GM12878 (cell line): ENCODE data around the gene TBC1D10A. TPM values are rescaled to one million over a fixed set of nuclear protein-coding genes. Genes with fewer than 3 reads are reported as not detected.

Experiments
- ATAC-seq: fragments of 200-7000 bp; cut with Tn5 transposase; 3 replicates; pipeline ENCODE4 v1.9.1; 2020; ENCODE audit warnings: mild to moderate bottlenecking, moderate library complexity
- BruUV-seq: library from RNA; stranded (reverse); fragments of 400-500 nt; replicated peaks from 2 replicates; lab custom pipeline; 2021; lab: Mats Ljungman, UMichigan
- CTCF ChIA-PET: fragments of 300-600 bp; sonication (Branson Sonifier 250); formaldehyde crosslinking; extraction: SDS; loops from one replicate; lab custom pipeline; 2021; ENCODE audit warnings: inconsistent platforms; lab: Yijun Ruan, JAX
- POLR2A ChIA-PET: fragments of 350-600 bp; formaldehyde crosslinking; extraction: SDS; loops from one replicate; lab custom pipeline; 2021; ENCODE audit warnings: inconsistent platforms; lab: Charles Lee
- RAD21 ChIA-PET: fragments of 300-600 bp; sonication (Branson Sonifier 250); formaldehyde crosslinking; loops from one replicate; lab custom pipeline; 2023; ENCODE audit warnings: antibody characterized with exemption; ENCODE audit not compliant: unreplicated experiment; lab: Charles Lee
- SMC1A ChIA-PET: fragments of 300-600 bp; sonication (Branson Sonifier 250); formaldehyde crosslinking; loops from one replicate; lab custom pipeline; 2023; ENCODE audit not compliant: unreplicated experiment, uncharacterized antibody; lab: Charles Lee
- DNase-seq: peaks from one replicate; pipeline ENCODE4 v3.0.0-alpha.2; 2011; ENCODE audit warnings: low read depth, low spot score
- FAIRE-seq: peaks from 3 replicates; lab custom pipeline; 2011; peaks lifted over from hg19 to GRCh38; lab: Jason Lieb, UNC
- H2AFZ ChIP-seq: 2 replicates; pipeline ENCODE4 v1.6.0; 2011; ENCODE audit warnings: low read depth, low read length, control low read depth; ENCODE audit not compliant: control insufficient read depth
- H3K27ac ChIP-seq: 2 replicates; pipeline ENCODE4 v1.5.1; 2011; ENCODE audit warnings: control low read depth; ENCODE audit not compliant: control insufficient read depth, insufficient read depth
- H3K27me3 ChIP-seq, 2 experiments: replicated peaks in 1 of 2; 2 replicates each; pipeline versions ENCODE4 v1.6.0 to v1.6.1; 2011; ENCODE audit warnings: low read length in 1 of 2; ENCODE audit not compliant: control insufficient read depth in 2 of 2, insufficient read depth in 2 of 2
- H3K36me3 ChIP-seq, 2 experiments: 2 replicates each; pipeline ENCODE4 v1.5.1; 2011; ENCODE audit warnings: low read length in 1 of 2; ENCODE audit not compliant: control insufficient read depth in 2 of 2, insufficient read depth in 2 of 2
- H3K4me1 ChIP-seq: 2 replicates; pipeline ENCODE4 v1.6.1; 2011; ENCODE audit warnings: mild to moderate bottlenecking, low read length, moderate library complexity, mixed read lengths; ENCODE audit not compliant: control insufficient read depth, insufficient read depth
- H3K4me2 ChIP-seq: 2 replicates; pipeline ENCODE4 v1.6.0; 2011; ENCODE audit warnings: control low read depth; ENCODE audit not compliant: control insufficient read depth, insufficient read depth
- H3K4me3 ChIP-seq: fragments of 200-600 bp; sonication (generic); 2 replicates; pipeline ENCODE4 v1.5.1; 2016
- H3K79me2 ChIP-seq: 2 replicates; pipeline ENCODE4 v1.6.0; 2011; ENCODE audit warnings: low read length; ENCODE audit not compliant: control insufficient read depth, insufficient read depth
- H3K9ac ChIP-seq: 2 replicates; pipeline ENCODE4 v1.8.0; 2011; ENCODE audit warnings: low read length, control low read depth, mixed read lengths; ENCODE audit not compliant: control insufficient read depth, insufficient read depth
- H3K9me3 ChIP-seq: replicated peaks from 3 replicates; pipeline ENCODE4 v1.5.1; 2011; ENCODE audit warnings: mild to moderate bottlenecking, low read length; ENCODE audit not compliant: control insufficient read depth, insufficient read depth
- H4K20me1 ChIP-seq: 2 replicates; pipeline ENCODE4 v1.6.0; 2011; ENCODE audit not compliant: control insufficient read depth, insufficient read depth
- BACH1 ChIP-seq: fragments of 450-650 bp; IDR thresholded peaks from 2 replicates; pipeline ENCODE4 v1.6.1; 2017; ENCODE audit warnings: mild to moderate bottlenecking, borderline replicate concordance
- CREB1 ChIP-seq: IDR thresholded peaks from 2 replicates; pipeline ENCODE4 v1.6.1; 2012; ENCODE audit warnings: low read depth, mild to moderate bottlenecking, inconsistent platforms
- ELK1 ChIP-seq: IDR thresholded peaks from 2 replicates; pipeline ENCODE4 v1.6.1; 2012; ENCODE audit warnings: low read depth, low read length, improper control_type of control experiment
- ESRRA ChIP-seq: IDR thresholded peaks from 2 replicates; pipeline ENCODE4 v1.6.1; 2012; ENCODE audit warnings: mild to moderate bottlenecking, low read length, improper control_type of control experiment
- HDAC2 ChIP-seq: fragments of 200-600 bp; sonication (generic); IDR thresholded peaks from 2 replicates; pipeline ENCODE4 v1.6.1; 2017
- HDAC6 ChIP-seq: fragments of 200-600 bp; sonication (generic); IDR thresholded peaks from one replicate; pipeline ENCODE4 v1.8.0; 2017; ENCODE audit warnings: antibody characterized with exemption; ENCODE audit not compliant: unreplicated experiment
- HSF1 ChIP-seq: fragments of 150-350 bp; IDR thresholded peaks from 2 replicates; pipeline ENCODE4 v1.6.1; 2014; ENCODE audit warnings: mild to moderate bottlenecking, low read depth, low read length
- IRF3 ChIP-seq: fragments of 450-650 bp; IDR thresholded peaks from 2 replicates; pipeline ENCODE4 v1.6.1; 2014; ENCODE audit warnings: mild to moderate bottlenecking
- IRF4 ChIP-seq: IDR thresholded peaks from 2 replicates; pipeline ENCODE4 v1.6.1; 2011; ENCODE audit warnings: low read depth, low read length
- MTA3 ChIP-seq: IDR thresholded peaks from 2 replicates; pipeline ENCODE4 v1.6.1; 2012; ENCODE audit warnings: low read length, inconsistent platforms, borderline replicate concordance
- MYB ChIP-seq: fragments of 150-350 bp; IDR thresholded peaks from 2 replicates; pipeline ENCODE4 v1.6.1; 2014; ENCODE audit warnings: mild to moderate bottlenecking, low read depth, low read length, borderline replicate concordance
- NFIC ChIP-seq: IDR thresholded peaks from 2 replicates; pipeline ENCODE4 v1.6.1; 2012; ENCODE audit warnings: low read depth, mild to moderate bottlenecking, inconsistent platforms, low read length, moderate library complexity
- NR2C1 ChIP-seq: fragments of 450-650 bp; IDR thresholded peaks from 2 replicates; pipeline ENCODE4 v1.6.1; 2017; ENCODE audit warnings: antibody characterized with exemption, mild to moderate bottlenecking, moderate library complexity
- NR2F1 ChIP-seq: fragments of 450-650 bp; conservative IDR thresholded peaks from 2 replicates; pipeline ENCODE4 v1.6.1; 2017; ENCODE audit warnings: mild to moderate bottlenecking
- PML ChIP-seq: IDR thresholded peaks from 2 replicates; pipeline ENCODE4 v1.6.1; 2012; ENCODE audit warnings: low read length, inconsistent platforms
- POU2F2 ChIP-seq: IDR thresholded peaks from 3 replicates; pipeline ENCODE4 v1.6.1; 2011; ENCODE audit warnings: low read depth, mild to moderate bottlenecking, low read length, borderline replicate concordance
- RUNX3 ChIP-seq: IDR thresholded peaks from 2 replicates; pipeline ENCODE4 v1.6.1; 2012; ENCODE audit warnings: low read length, inconsistent platforms
- SIX5 ChIP-seq: IDR thresholded peaks from 2 replicates; pipeline ENCODE4 v1.6.1; 2011; ENCODE audit warnings: mild to moderate bottlenecking, low read depth, low read length, moderate library complexity; ENCODE audit not compliant: severe bottlenecking
- SMAD1 ChIP-seq: fragments of 450-650 bp; IDR thresholded peaks from 2 replicates; pipeline ENCODE4 v1.6.1; 2018; ENCODE audit warnings: mild to moderate bottlenecking, low read depth; ENCODE audit not compliant: partially characterized antibody
- SUZ12 ChIP-seq: fragments of 200-600 bp; sonication (generic); IDR thresholded peaks from one replicate; pipeline ENCODE4 v1.6.1; 2018; ENCODE audit warnings: antibody characterized with exemption, mild to moderate bottlenecking; ENCODE audit not compliant: unreplicated experiment
- TARDBP ChIP-seq: IDR thresholded peaks from 2 replicates; pipeline ENCODE4 v1.6.1; 2016; ENCODE audit warnings: borderline replicate concordance
- ZNF24 ChIP-seq: fragments of 450-650 bp; IDR thresholded peaks from 2 replicates; pipeline ENCODE4 v1.6.1; 2017; ENCODE audit warnings: antibody characterized with exemption, mild to moderate bottlenecking
- ZZZ3 ChIP-seq: IDR thresholded peaks from 2 replicates; pipeline ENCODE4 v1.6.1; 2011; ENCODE audit warnings: low read depth; ENCODE audit not compliant: control insufficient read depth, insufficient read length
- WGBS: methylation state at CpG from one replicate; pipeline ENCODE4 v1.1.6; 2016; ENCODE audit warnings: low lambda C conversion rate; ENCODE audit not compliant: insufficient replicate concordance, insufficient coverage; ENCODE audit errors: missing lambda C conversion rate; 5-methylcytosine and 5-hydroxymethylcytosine counted together
- in situ Hi-C: fragments of 300-500 bp; cut with MboI; formaldehyde crosslinking; loops from 9 replicates; pipeline ENCODE4 v1.14.3; 2018; ENCODE audit warnings: mixed read lengths
- intact Hi-C: fragments of 100-400 bp; cut with micrococcal nuclease; formaldehyde crosslinking; loops from one replicate; pipeline ENCODE4 v1.14.2; 2022; ENCODE audit not compliant: unreplicated experiment
- polyA plus RNA-seq, 11 experiments: library from polyadenylated mRNA; depleted of rRNA in 4 of 11; unstranded in 6 of 11; stranded (reverse) in 5 of 11; fragments of >200 nt; fragmentation: Nextera tagmentation in 4 of 11; fragmentation: Illumina TruSeq in 1 of 11; extraction: Ambion mirVana in 4 of 11; extraction: Trizol in 1 of 11; gene quantifications; 1 replicate in 1 of 11; 2 replicates in 10 of 11; pipeline versions ENCODE4 v1.2.1 to v1.2.3, GENCODE V29; 2011 to 2016; ENCODE audit warnings: inconsistent platforms in 2 of 11, missing spikeins in 2 of 11, low read depth in 1 of 11
- total RNA-seq, 4 experiments: library from RNA; depleted of rRNA in 3 of 4; stranded (reverse); fragments of >200 nt in 3 of 4; fragmentation: Illumina TruSeq in 1 of 4; extraction: Trizol in 1 of 4; gene quantifications; 2 replicates each; pipeline versions ENCODE4 v1.2.1 to v1.2.3, GENCODE V29; 2013 to 2021

TBC1D10A gene
- total and polyA plus RNA-seq, 10 of the 15 experiments (the other 5 are each of a cell fraction or from before 2014, with no cell fraction given): 0.27 to 25.7 (median 15.3) TPM

- no peak for TF ChIP-seq HSF1
- no peak for TF ChIP-seq NR2F1
- TF ChIP-seq PML: no peak
- TF ChIP-seq ZNF24: no peak
- TF ChIP-seq SMAD1: no peak
- TF ChIP-seq RUNX3: peak; percentile 15; the same call in 1 of the 2 replicates
- no peak for TF ChIP-seq POU2F2
- TF ChIP-seq HDAC2: no peak
- no peak for TF ChIP-seq IRF4
- TF ChIP-seq MTA3: no peak
These were observed 22.1 kb upstream of the TBC1D10A start (continued) for GRCh38 chr22:30348809-30349208.

- Histone ChIP-seq H3K4me1 (peaks cover 13% of the 10 kb centered on the region), H3K9ac (peak overlapping the region; percentile 28; the same call in 1 of the 2 replicates), H3K4me3 (peak overlapping the region; percentile 28; the same call in 1 of the 2 replicates), H2AFZ (no peak overlapping the region), H3K36me3 (peaks cover 26 to 44% of the 10 kb centered on the region in 2 experiments), H3K4me2 (peak overlapping the region; percentile 49), H3K27me3 (no peaks in the 10 kb centered on the region), H4K20me1 (no peaks in the 10 kb centered on the region), H3K9me3 (no peaks in the 10 kb centered on the region), H3K79me2 (peaks cover 50% of the 10 kb centered on the region), H3K27ac (peak overlapping the region; percentile 77)
- ChIA-PET POLR2A (interaction anchor here (0.6 to 5.7 kb wide), 6 partner anchors 20 to 153 kb away, joined by 3 to 27 read pairs (median 5); partner anchors contain the start of gene TBC1D10A), SMC1A (interaction anchor here (1.0 to 2.4 kb wide), 3 partner anchors 12 to 60 kb away, joined by 4 to 8 read pairs (median 4); no protein-coding TSS in a partner anchor), CTCF (interaction anchor here (1.3 to 6.0 kb wide), 3 partner anchors 10 to 85 kb away, joined by 3 to 44 read pairs (median 4); partner anchors contain the start of gene CASTOR1), RAD21 (interaction anchor here (0.6 to 3.4 kb wide), 5 partner anchors 22 to 60 kb away, joined by 3 to 22 read pairs (median 4); partner anchors contain the start of gene TBC1D10A)
- FAIRE-seq (no peak), DNase-seq (no peak), ATAC-seq (peak; percentile 74)
- 33% methylated on average over 4 of the region's 4 CpGs for WGBS
- in situ Hi-C loops: no loop called here
- no TSS peak for BruUV-seq
- intact Hi-C loops: no loop called here
- no peak for TF ChIP-seq ZZZ3
- TF ChIP-seq CREB1: no peak
- no peak for TF ChIP-seq TARDBP
- no peak for TF ChIP-seq BACH1
- no peak for TF ChIP-seq ESRRA
- TF ChIP-seq NFIC: no peak
- TF ChIP-seq NR2C1: no peak
- no peak for TF ChIP-seq IRF3
- TF ChIP-seq SIX5: no peak
- TF ChIP-seq ELK1: no peak
- no peak for TF ChIP-seq HDAC6
- no peak for TF ChIP-seq MYB
- TF ChIP-seq SUZ12: no peak
- TF ChIP-seq SMAD1: no peak
These were observed 21.7 kb upstream of the TBC1D10A start for GRCh38 chr22:30348404-30348803.
